H1 (cell line): ENCODE measurements around the gene THEMIS. TPM values are rescaled to one million over a fixed set of nuclear protein-coding genes. Genes with fewer than 3 reads are reported as not detected.

ENCODE experiments used
- CTCF ChIA-PET: fragments of 300-600 bp; sonication (Branson Sonifier 250); formaldehyde crosslinking; loops from one replicate; lab custom pipeline; 2021; ENCODE audit not compliant: partially characterized antibody; lab: Charles Lee
- POLR2A ChIA-PET: fragments of 300-600 bp; sonication (Branson Sonifier 250); formaldehyde crosslinking; loops from one replicate; lab custom pipeline; 2021; ENCODE audit warnings: inconsistent platforms; ENCODE audit not compliant: partially characterized antibody; lab: Charles Lee
- DNase-seq, 2 experiments: peaks; one replicate each; pipeline versions ENCODE4 v3.0.0 to v3.0.0-alpha.2; 2010 to 2022; ENCODE audit warnings: low spot score in 2 of 2, low read depth in 1 of 2, mixed read lengths in 1 of 2
- FAIRE-seq: peaks from 2 replicates; lab custom pipeline; 2011; peaks lifted over from hg19 to GRCh38; lab: Jason Lieb, UNC
- H2AFZ ChIP-seq: 2 replicates; pipeline ENCODE4 v1.8.1; 2012; ENCODE audit warnings: low read length, inconsistent platforms
- H2AK5ac ChIP-seq: 2 replicates; pipeline ENCODE4 v1.6.1; 2013; ENCODE audit warnings: low read depth, low read length
- H2BK120ac ChIP-seq: replicated peaks from 2 replicates; pipeline ENCODE3; 2013; ENCODE audit warnings: low read depth, low read length, inconsistent platforms
- H2BK12ac ChIP-seq: 2 replicates; pipeline ENCODE4 v1.6.1; 2013; ENCODE audit warnings: low read depth, low read length
- H2BK15ac ChIP-seq: 2 replicates; pipeline ENCODE4 v1.6.1; 2013; ENCODE audit warnings: low read length
- H2BK20ac ChIP-seq: 2 replicates; pipeline ENCODE4 v1.6.1; 2013; ENCODE audit warnings: low read length
- H2BK5ac ChIP-seq: 2 replicates; pipeline ENCODE4 v1.6.1; 2013; ENCODE audit warnings: low read depth, low read length
- H3K14ac ChIP-seq: 2 replicates; pipeline ENCODE4 v1.6.1; 2013; ENCODE audit warnings: inconsistent platforms; ENCODE audit not compliant: insufficient read length
- H3K18ac ChIP-seq: 2 replicates; pipeline ENCODE4 v1.6.1; 2013; ENCODE audit warnings: low read length; ENCODE audit errors: extremely low read depth
- H3K23ac ChIP-seq: 2 replicates; pipeline ENCODE4 v1.6.1; 2013; ENCODE audit warnings: inconsistent platforms; ENCODE audit not compliant: insufficient read length
- H3K23me2 ChIP-seq: 2 replicates; pipeline ENCODE4 v1.6.1; 2013; ENCODE audit warnings: low read depth, low read length
- H3K27ac ChIP-seq: 2 replicates; pipeline ENCODE4 v1.6.1; 2011; ENCODE audit warnings: low read depth, low read length, inconsistent platforms
- H3K27me3 ChIP-seq, 4 experiments: replicated peaks in 1 of 4; 1 replicate in 1 of 4; 2 replicates in 3 of 4; pipeline versions ENCODE4 v1.6.1 to v1.8.1; 2011 to 2013; ENCODE audit warnings: low read length in 3 of 4, mild to moderate bottlenecking in 3 of 4, inconsistent platforms in 2 of 4, mixed read lengths in 2 of 4, moderate library complexity in 1 of 4; ENCODE audit not compliant: control insufficient read depth in 3 of 4, insufficient read depth in 3 of 4; ENCODE audit errors: extremely low read depth in 1 of 4
- H3K36me3 ChIP-seq, 4 experiments: 2 replicates each; pipeline versions ENCODE4 v1.6.1 to v1.8.1; 2011 to 2013; ENCODE audit warnings: mild to moderate bottlenecking in 4 of 4, low read length in 3 of 4, moderate library complexity in 2 of 4, control low read depth in 1 of 4, inconsistent platforms in 1 of 4; ENCODE audit not compliant: insufficient read depth in 4 of 4, control insufficient read depth in 2 of 4
- H3K4ac ChIP-seq: replicated peaks from 2 replicates; pipeline ENCODE3; 2013; ENCODE audit warnings: low read length, low read depth, mixed read lengths, inconsistent platforms; ENCODE audit not compliant: insufficient read length
- H3K4me1 ChIP-seq, 4 experiments: replicated peaks in 1 of 4; 1 replicate in 1 of 4; 2 replicates in 3 of 4; pipeline versions ENCODE4 v1.6.1 to v1.8.1; 2011 to 2013; ENCODE audit warnings: low read length in 3 of 4, inconsistent platforms in 2 of 4, mixed read lengths in 1 of 4; ENCODE audit not compliant: insufficient read depth in 4 of 4, control insufficient read depth in 3 of 4
- H3K4me2 ChIP-seq, 2 experiments: 2 replicates each; pipeline versions ENCODE4 v1.6.1 to v1.8.1; 2011 to 2013; ENCODE audit warnings: low read depth in 2 of 2, low read length in 2 of 2, control low read depth in 1 of 2, inconsistent platforms in 1 of 2, mild to moderate bottlenecking in 1 of 2; ENCODE audit not compliant: insufficient read depth in 1 of 2
- H3K4me3 ChIP-seq, 4 experiments: fragments of 200-600, 300-600 bp in 1 of 4; sonication (generic), shearing (Covaris generic), sonication (Bioruptor Twin) in 1 of 4; 2 replicates each; pipeline versions ENCODE4 v1.5.1 to v1.8.1; 2011 to 2016; ENCODE audit warnings: low read length in 4 of 4, low read depth in 3 of 4, control low read depth in 2 of 4, inconsistent platforms in 2 of 4, mild to moderate bottlenecking in 2 of 4, mixed read lengths in 1 of 4, moderate library complexity in 1 of 4; ENCODE audit not compliant: insufficient read depth in 2 of 4; ENCODE audit errors: extremely low read depth in 1 of 4
- H3K56ac ChIP-seq: replicated peaks from 2 replicates; pipeline ENCODE3; 2013; ENCODE audit warnings: low read depth, mild to moderate bottlenecking, mixed read lengths, low read length, inconsistent platforms; ENCODE audit not compliant: insufficient read length
- H3K79me1 ChIP-seq: 2 replicates; pipeline ENCODE4 v1.6.1; 2013; ENCODE audit warnings: low read depth, low read length, control low read depth
- H3K79me2 ChIP-seq, 2 experiments: 2 replicates each; pipeline versions ENCODE4 v1.6.1 to v1.8.1; 2012 to 2013; ENCODE audit warnings: low read length in 2 of 2, mild to moderate bottlenecking in 2 of 2, inconsistent platforms in 1 of 2; ENCODE audit not compliant: insufficient read depth in 2 of 2, control insufficient read depth in 1 of 2
- H3K9ac ChIP-seq, 4 experiments: replicated peaks in 1 of 4; 1 replicate in 1 of 4; 2 replicates in 3 of 4; pipeline versions ENCODE4 v1.6.1 to v1.8.1; 2011 to 2013; ENCODE audit warnings: low read depth in 3 of 4, low read length in 3 of 4, control low read depth in 2 of 4, mild to moderate bottlenecking in 2 of 4, moderate library complexity in 2 of 4, inconsistent platforms in 1 of 4; ENCODE audit errors: extremely low read depth in 1 of 4
- H3K9me3 ChIP-seq, 2 experiments: 2 replicates each; pipeline versions ENCODE4 v1.6.1 to v1.8.1; 2012 to 2013; ENCODE audit warnings: mild to moderate bottlenecking in 2 of 2, moderate library complexity in 2 of 2, control low read depth in 1 of 2, inconsistent platforms in 1 of 2, low read depth in 1 of 2, low read length in 1 of 2, mixed read lengths in 1 of 2; ENCODE audit not compliant: insufficient read depth in 2 of 2
- H4K20me1 ChIP-seq, 2 experiments: replicated peaks in 1 of 2; 2 replicates each; pipeline versions ENCODE3 to v1.8.1; 2011 to 2013; ENCODE audit warnings: inconsistent platforms in 2 of 2, low read length in 2 of 2, mild to moderate bottlenecking in 1 of 2; ENCODE audit not compliant: insufficient read depth in 2 of 2, control insufficient read depth in 1 of 2
- H4K5ac ChIP-seq: 2 replicates; pipeline ENCODE4 v1.6.1; 2013; ENCODE audit warnings: low read length, low read depth, mixed read lengths, inconsistent platforms; ENCODE audit not compliant: insufficient read length
- H4K8ac ChIP-seq: 2 replicates; pipeline ENCODE4 v1.8.0; 2013; ENCODE audit warnings: mild to moderate bottlenecking, moderate library complexity, low read length, inconsistent platforms; ENCODE audit not compliant: insufficient read depth; ENCODE audit errors: extremely low read depth
- H4K91ac ChIP-seq: replicated peaks from 2 replicates; pipeline ENCODE3; 2013; ENCODE audit warnings: low read length, mixed read lengths, inconsistent platforms; ENCODE audit not compliant: insufficient read length
- CBX8 ChIP-seq: fragments of 300-800, 300-1000 bp; sonication (generic); IDR thresholded peaks from 2 replicates; pipeline ENCODE4 v1.7.1; 2016; ENCODE audit warnings: low read depth, low read length, borderline replicate concordance
- CHD2 ChIP-seq: IDR thresholded peaks from 2 replicates; pipeline ENCODE4 v1.6.1; 2012; ENCODE audit warnings: low read length, improper control_type of control experiment
- RNF2 ChIP-seq: fragments of 200-900, 300-1000 bp; sonication (generic); IDR thresholded peaks from 2 replicates; pipeline ENCODE4 v1.7.1; 2016; ENCODE audit warnings: borderline replicate concordance, low read depth, mild to moderate bottlenecking, antibody characterized with exemption, low read length; ENCODE audit not compliant: poor library complexity, severe bottlenecking; ENCODE audit errors: missing control alignments
- SP2 ChIP-seq: IDR thresholded peaks from 2 replicates; pipeline ENCODE4 v1.6.1; 2012; ENCODE audit warnings: mild to moderate bottlenecking, low read length, inconsistent platforms
- polyA plus RNA-seq, 7 experiments: library from polyadenylated mRNA; depleted of rRNA in 3 of 7; stranded (reverse) in 5 of 7; unstranded in 2 of 7; fragments of >200 nt in 5 of 7; fragments of 200-250 nt in 2 of 7; gene quantifications; 1 replicate in 5 of 7; 2 replicates in 1 of 7; 4 replicates in 1 of 7; pipeline versions ENCODE4 v1.2.1 to v1.2.3, GENCODE V29; 2011 to 2013; ENCODE audit warnings: missing spikeins in 2 of 7, mixed read lengths in 2 of 7
- total RNA-seq: library from RNA; stranded (reverse); fragmentation: NEBNext Ultra II Directional; extraction: Animal tissue kit (Norgen Biotek cat#: 25700); gene quantifications from 2 replicates; pipeline ENCODE4 v1.2.1, GENCODE V29; 2021

The THEMIS gene
- total and polyA plus RNA-seq, 2 of the 8 experiments (the other 6 are each of a cell fraction or from before 2014, with no cell fraction given): not detected

DNA sequence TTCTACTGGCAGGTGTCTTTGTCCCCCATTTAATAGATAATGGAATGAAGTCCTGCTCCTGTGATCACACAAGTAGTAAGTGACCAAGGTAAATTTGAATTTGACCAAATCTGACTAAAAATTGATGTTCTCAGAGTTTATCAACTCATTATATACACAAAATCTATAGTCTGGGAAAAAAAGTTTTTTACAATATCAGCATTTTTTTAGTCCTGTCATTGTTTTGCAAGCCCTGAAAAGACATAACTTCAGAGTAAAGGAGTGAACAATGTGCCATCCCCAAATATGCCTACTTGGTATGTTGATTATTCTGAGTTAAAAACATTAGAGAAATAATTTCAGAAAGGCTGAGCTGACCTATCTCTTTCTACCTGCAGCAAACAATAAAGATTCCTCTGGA is 209.7 kb downstream of the THEMIS start:
- no peak overlapping the region for H3K4me2 ChIP-seq
- ChIA-PET CTCF (no interaction called here), POLR2A (no interaction called here)
- H2BK12ac ChIP-seq: no peak overlapping the region
- no peak for FAIRE-seq
- no peaks in the 10 kb centered on the region for H3K36me3 ChIP-seq
- no peak overlapping the region for H2AK5ac ChIP-seq
- H3K4me1 ChIP-seq: no peaks in the 10 kb centered on the region
- no peaks in the 10 kb centered on the region for H3K79me1 ChIP-seq
- H2BK15ac ChIP-seq: no peak overlapping the region
- no peak overlapping the region for H2BK20ac ChIP-seq
- H3K23ac ChIP-seq: no peak overlapping the region
- no peak overlapping the region for H3K4me3 ChIP-seq
- no peaks in the 10 kb centered on the region for H3K9me3 ChIP-seq
- H4K91ac ChIP-seq: no peak overlapping the region
- no peak overlapping the region for H2BK5ac ChIP-seq
- H4K20me1 ChIP-seq: no peaks in the 10 kb centered on the region
- H3K14ac ChIP-seq: no peak overlapping the region
- H4K8ac ChIP-seq: no peak overlapping the region
- H4K5ac ChIP-seq: no peak overlapping the region
- no peaks in the 10 kb centered on the region for H3K79me2 ChIP-seq
- no peak overlapping the region for H3K27ac ChIP-seq
- H3K23me2 ChIP-seq: no peaks in the 10 kb centered on the region
- no peak for DNase-seq
- no peak overlapping the region for H2BK120ac ChIP-seq
- no peak overlapping the region for H3K4ac ChIP-seq
- H2AFZ ChIP-seq: no peak overlapping the region
- no peak overlapping the region for H3K9ac ChIP-seq
- no peak overlapping the region for H3K56ac ChIP-seq
- no peak overlapping the region for H3K18ac ChIP-seq
- H3K27me3 ChIP-seq: no peaks in the 10 kb centered on the region
- no peak for TF ChIP-seq CBX8
- no peak for TF ChIP-seq CHD2
- no peak for TF ChIP-seq SP2
- no peak for TF ChIP-seq RNF2
